SKM-1 treated with dmso at 0.1 percent for 144 hours (cell line): ENCODE data around the gene FLOT2.
"Not testable (repeated sequence)": the region's sequence is repeated elsewhere in the genome, so short reads cannot be mapped to it uniquely, and the experiment has no call there.

Source experiments
- DNase-seq: peaks from one replicate; lab custom pipeline; 2025; ENCODE audit not compliant: unreplicated experiment; lab: John Stamatoyannopoulos, UW

The FLOT2 gene

DNA sequence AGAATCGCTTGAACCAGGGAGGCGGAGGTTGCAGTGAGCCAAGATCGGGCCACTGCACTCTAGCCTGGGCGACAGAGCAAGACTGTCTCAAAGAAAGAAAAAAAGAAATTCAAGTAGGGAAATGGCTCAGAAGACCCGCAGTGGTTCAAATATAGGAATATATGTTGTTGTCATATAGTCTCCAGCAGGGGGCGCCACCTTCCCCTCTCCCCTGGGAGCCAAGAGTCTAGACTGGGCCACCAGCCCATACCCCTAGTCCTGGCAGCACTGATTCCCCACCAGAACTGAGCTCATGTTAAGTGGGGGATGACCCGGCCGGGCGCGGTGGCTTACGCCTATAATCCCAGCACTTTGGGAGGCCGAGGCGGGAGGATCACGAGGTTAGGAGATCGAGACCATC is 48.9 kb downstream of the FLOT2 start:
- peak; percentile 45 for DNase-seq

DNA sequence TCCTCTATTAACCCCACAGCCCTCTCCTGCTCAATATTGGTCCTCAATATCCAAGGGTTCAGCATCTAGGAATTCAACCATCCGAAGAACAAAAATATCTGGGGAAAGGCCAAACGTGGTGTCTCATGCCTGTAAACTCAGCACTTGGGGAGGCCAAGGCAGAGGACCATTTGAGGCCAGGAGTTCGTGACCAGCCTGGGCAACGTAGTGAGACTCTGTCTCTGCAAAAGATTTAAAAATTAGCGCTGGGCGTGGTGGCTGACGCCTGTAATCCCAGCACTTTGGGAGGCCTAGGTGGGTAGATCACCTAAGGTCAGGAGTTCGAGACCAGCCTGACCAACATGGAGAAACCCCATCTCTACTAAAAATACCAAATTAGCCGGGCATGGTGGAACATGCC is 50.8 kb downstream of the FLOT2 start:
- DNase-seq = not testable (repeated sequence)

DNA sequence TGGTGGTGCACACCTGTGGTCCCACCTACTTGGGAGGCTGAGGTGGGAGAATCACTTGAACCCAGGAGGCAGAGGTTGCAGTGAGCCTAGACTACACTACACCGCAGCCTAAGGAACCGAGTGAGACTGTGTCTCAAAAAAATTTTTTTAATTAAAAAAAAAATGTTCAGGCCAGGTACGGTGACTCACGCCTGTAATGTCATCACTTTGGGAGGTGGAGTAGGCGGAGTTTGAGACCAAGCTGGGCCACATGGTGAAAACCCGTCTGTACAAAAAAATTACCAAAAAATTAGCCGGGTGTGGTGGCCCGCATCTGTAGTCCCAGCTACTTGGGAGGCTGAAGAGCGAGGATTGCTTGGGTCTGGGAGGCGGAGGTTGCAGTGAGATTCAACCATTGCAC is 51.3 kb downstream of the FLOT2 start:
- no peak for DNase-seq

- no peak for DNase-seq
Observed at GRCh38 chr17:28843816-28844148, 53.8 kb downstream of the FLOT2 start.

DNA sequence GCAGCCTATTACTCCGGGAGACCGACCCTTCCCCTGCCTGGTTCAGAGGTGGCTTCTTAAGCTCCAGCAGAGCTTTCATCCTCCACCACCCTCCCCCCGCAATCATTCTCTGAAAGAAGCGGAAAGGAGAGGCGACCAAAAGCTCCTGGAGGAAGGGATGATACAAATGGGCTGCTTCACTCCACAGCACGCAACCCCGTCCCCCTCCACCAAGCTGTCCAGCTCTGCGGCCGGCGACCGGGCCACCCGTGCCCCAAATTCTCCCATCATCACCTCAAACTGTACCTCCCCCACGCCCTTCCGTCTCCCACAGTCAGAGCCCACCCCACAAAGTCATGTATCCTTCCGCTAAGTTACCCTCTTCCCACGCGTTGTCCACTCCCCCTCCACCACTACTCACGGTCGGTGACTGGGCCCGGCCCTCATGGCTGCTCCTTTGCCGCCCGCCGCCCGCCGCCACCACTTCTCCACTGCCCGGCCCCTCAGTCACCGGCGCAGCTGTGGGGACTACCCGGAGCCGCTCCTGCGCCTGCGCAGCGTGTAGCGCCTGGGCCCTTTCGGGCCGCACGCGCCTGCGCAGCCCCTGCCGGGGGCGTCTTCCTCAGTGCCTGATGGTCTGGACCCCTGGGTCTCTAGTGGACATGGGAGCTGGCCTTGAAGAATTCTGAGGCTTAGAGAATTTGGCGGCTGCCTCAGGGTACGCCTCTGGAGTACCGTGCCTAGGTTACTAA is 55.1 kb downstream of the FLOT2 start, which contains the start of gene FAM222B:
FAM222B (minus strand) TSS at position 509 of the 731 bp plus-strand sequence. CDS start 76,123 bp downstream, outside the sequence.
- peak; percentile 73 for DNase-seq

GRCh38 chr17:28841901-28842281 is 55.6 kb downstream of the FLOT2 start:
- DNase-seq = no peak

DNA sequence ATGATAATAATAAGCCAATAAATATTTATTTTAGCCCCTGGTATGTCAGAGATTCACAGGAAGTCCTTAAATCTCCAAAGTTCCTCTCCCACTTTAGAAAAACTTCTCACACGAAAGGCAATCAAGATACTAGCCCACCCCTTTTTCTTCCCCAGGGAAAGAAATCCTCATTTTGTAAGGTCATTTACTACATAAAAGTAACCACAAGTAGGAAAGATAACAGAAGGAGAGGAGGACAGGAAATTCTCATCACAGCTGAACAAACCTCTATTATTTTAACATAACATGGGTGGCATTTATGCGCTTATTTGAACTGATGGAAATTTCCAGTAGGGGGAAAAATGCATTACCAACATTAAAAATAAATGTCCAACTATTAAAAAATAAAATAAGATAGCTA is 58.3 kb downstream of the FLOT2 start:
- DNase-seq = no peak

DNA sequence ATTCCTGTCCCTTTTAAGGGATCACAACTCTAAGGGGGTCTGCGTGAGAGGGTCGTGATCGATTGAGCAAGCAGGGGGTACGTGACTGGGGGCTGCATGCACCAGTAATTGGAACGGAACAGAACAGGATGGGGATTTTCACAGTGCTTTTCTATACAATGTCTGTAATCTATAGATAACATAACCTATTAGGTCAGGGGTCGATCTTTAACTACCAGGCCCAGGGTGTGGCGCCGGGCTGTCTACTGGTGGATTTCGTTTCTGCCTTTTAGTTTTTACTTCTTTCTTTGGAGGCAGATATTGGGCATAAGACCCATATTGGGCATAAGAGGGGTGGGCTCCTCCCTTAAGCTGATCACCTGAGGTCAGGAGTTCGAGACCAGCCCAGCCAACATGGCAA is 61.0 kb downstream of the FLOT2 start:
- DNase-seq = not testable (repeated sequence)

GRCh38 chr17:28834420-28834819 is 63.1 kb downstream of the FLOT2 start:
- no peak for DNase-seq
